HG03045 (cell line): ENCODE data around the gene DDC.
"Not testable (repeated sequence)": the region's sequence is repeated elsewhere in the genome, so short reads cannot be mapped to it uniquely, and the experiment has no call there.

ENCODE experiments used
- ATAC-seq: cut with Tn5 transposase; IDR thresholded peaks from one replicate; pipeline ENCODE4 v1.9.1; 2021; ENCODE audit warnings: mild to moderate bottlenecking, moderate library complexity; ENCODE audit not compliant: unreplicated experiment

The DDC gene

DNA sequence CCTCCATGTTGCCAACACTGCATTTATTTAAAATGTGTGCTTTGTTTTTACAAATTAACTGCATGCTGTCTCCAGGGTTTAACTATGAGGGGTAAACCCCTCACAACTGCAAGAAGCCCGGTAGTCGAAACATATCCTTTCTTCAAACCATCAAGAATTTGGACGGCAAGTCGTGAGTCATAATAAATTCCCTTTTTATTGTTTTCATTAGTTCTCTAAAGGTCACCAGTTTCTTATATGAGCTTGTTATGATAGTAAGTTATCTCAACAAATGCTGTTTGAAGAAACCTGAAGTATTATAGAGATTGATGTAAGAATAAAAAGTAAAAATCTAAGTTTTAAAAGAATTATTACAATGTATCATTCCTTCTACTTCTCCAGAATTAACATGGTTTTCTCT is 102.8 kb downstream of the DDC start:
- ATAC-seq, result no peak

GRCh38 chr7:50461695-50462094 is 103.5 kb downstream of the DDC start:
- no peak for ATAC-seq

DNA sequence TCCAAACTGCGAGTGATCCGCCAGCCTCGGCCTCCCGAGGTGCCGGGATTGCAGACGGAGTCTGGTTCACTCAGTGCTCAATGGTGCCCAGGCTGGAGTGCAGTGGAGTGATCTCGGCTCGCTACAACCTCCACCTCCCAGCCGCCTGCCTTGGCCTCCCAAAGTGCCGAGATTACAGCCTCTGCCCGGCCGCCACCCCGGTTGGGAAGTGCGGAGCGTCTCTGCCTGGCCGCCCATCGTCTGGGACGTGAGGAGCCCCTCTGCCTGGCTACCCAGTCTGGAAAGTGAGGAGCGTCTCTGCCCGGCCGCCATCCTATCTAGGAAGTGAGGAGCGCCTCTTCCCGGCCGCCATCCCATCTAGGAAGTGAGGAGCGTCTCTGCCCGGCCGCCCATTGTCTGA is 106.0 kb downstream of the DDC start:
- ATAC-seq, result not testable (repeated sequence)

DNA sequence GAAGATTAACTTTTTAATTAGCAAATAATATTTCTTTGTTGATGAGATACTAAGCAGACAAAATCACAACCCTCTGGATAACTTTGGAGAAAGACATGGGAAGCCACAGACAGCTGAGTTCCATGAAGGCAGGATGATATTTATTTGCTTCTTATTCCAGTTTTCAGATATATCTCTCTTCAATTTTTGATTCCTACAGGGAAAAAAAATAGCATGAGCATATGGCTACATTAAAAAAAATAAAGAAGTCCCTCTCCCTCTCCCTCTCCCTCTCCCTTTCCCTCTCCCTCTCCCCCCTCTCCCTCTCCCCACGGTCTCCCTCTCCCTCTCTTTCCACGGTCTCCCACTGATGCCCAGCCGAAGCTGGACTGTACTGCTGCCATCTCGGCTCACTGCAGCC is 106.6 kb downstream of the DDC start:
- ATAC-seq, result not testable (repeated sequence)

DNA sequence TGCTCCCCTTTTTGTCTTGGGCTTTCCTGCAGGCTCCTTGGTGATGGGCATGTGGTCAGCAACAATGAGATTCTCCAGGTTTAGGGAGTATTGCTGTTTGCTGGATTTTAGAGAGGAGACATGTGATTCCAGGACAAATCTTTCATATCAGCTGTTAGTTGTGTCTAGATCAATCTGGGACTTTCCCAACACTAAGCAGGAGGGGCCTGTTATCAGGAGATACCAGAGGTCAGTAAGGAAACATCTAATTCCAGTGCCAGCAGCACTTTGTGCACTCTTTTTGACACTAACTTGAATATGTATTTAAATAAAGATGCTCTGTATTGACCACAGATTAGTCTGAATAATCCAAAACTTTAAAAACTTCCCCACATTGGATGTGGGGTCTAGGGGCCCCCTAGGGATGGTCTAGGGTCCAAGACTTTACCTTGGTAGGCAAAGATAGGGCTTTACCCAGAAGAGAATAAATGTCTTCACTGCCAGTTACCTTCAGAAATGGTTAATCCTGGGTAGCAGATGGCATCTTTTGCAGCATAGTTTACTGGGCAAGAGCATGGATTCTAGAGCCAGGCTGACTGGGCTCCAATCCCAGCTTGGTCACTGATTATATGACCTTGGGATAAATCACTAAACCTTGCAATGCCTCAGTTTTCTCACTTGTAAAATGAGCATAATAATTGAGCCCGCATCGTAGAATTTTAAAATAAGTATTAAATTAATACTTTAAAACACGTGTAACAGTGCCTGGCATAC is 108.7 kb downstream of the DDC start:
- ATAC-seq, result no peak

GRCh38 chr7:50455658-50456057 is 109.5 kb downstream of the DDC start:
- ATAC-seq, result no peak

DNA sequence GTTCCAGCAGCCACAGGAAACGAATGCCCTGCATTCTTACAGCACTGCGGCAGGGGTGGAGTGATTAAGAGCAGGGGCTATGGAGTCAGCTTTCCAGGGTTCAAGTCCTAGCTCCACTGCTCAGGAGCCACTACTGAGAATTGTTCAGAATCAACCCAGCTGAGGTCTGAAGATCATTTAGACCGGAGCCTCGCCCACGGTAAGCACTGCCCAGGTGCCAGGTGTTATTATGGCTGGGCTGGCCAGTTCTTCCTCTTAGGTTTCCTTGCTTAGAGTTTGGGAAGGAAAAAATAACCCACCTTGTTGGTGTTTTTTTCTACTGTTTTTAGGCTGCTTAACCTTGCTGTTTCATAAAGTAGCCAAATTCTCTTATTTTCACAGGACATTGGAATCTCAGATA is 110.2 kb downstream of the DDC start:
- ATAC-seq, result no peak

DNA sequence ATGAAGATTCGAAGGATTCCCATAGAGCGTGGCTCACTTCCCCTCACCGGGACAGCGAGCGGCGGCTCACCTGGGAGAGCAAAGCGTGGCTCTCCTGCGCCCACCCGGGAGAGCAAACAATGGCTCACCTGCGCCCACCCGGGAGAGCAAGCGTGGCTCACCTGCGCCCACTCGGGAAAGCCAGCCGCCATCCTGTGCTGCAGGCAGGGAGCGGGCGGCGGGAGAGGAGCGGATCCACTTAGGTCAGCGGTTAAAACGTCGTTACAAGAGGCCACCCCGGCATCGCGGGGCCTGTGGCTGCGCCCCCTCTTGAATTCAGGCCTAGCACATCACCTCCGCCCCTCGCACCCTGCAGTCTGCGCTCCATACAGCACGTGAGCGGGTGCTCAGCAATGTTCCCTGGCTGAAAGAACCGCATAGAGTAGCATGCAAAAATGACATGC is 114.6 kb downstream of the DDC start:
- ATAC-seq, result peak; percentile 27

GRCh38 chr7:50449881-50450589 is 115.2 kb downstream of the DDC start, which contains the start of gene FIGNL1:
Gene FIGNL1 (minus strand): TSS chr7:50450350. CDS start chr7:50447287, 3,063 bp downstream.
- ATAC-seq, result peak; percentile 92

GRCh38 chr7:50449501-50449880 is 115.7 kb downstream of the DDC start:
- ATAC-seq, result no peak

DNA sequence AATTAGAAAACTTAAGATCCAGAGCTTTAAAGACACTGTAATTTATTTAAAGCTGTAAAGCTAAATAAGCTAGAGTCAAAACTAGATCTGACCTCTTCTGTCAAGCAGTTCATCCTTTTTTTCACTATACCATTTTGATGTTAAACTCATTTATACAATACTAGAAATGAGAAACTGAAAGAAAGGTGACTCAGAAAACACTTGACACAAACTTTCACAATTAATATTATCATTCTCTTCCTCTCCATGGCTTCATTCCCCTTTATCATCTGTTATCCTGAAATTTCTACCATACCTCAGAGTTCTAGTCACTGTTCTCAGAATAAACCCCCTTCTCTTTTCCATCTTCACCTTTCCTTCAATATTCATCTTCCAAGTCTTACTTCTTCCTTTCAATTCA is 116.4 kb downstream of the DDC start:
- ATAC-seq, result no peak

- ATAC-seq, result peak; percentile 28
Measured at GRCh38 chr7:50446542-50446960, 118.7 kb downstream of the DDC start.

DNA sequence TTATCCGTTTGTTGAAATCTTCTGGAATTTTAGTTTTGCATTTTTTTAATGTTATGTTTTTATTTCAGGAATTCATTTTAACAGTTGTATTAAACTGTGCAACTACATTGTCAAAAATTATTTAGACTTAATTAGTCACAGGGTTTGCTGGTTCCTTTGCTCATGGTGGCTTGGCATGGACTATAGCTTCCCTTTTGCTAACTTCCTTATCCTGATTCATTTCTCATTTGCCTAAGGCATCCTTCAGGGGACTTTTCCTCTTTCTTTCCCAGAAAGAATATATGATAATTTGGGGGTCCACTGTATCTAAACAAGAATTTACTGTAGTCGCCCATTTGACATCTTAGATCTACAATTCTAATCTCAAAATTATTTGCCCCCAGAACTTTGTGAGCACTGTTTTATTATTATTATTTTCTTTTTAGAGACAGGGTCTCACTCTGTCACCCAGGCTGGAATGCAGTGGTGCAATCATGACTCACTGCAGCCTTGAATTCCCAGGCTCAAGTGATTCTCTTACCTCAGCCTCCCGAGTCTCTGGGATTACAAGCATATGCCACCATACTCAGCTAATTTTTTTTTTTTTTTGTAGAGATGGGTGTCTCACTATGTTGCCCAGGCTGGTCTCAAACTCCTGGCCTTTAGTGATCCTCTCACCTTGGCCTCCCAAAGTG is 128.9 kb downstream of the DDC start:
- no peak for ATAC-seq

DNA sequence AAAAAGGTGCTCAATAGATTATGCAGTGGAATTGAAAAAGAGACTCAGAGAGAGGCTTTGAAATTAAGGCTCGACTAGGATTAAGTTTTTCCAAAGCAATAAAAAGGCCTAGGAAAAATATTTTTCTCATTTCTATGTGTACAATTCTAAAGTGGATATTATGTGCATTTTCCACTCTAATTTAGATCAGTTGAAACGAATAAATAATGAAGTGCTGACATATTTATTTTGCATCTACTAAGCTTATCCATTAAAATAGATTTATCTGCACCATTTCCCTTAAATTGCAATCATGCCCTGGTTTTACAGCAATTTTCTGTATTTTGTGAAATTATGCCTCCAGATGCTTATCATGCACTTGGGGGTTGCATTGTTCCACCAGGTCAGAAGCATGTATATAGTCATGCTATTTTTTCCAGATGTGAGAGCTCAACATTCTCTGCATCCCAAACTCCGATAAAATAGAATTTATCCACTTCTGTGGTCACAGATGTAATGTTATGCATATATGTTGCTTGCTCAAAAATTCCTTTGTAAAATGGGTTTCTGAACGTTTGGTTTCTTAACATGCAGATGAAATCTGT is 133.4 kb downstream of the DDC start:
- ATAC-seq, result no peak

- ATAC-seq, result no peak
Measured at GRCh38 chr7:50431316-50431715, 133.9 kb downstream of the DDC start.

DNA sequence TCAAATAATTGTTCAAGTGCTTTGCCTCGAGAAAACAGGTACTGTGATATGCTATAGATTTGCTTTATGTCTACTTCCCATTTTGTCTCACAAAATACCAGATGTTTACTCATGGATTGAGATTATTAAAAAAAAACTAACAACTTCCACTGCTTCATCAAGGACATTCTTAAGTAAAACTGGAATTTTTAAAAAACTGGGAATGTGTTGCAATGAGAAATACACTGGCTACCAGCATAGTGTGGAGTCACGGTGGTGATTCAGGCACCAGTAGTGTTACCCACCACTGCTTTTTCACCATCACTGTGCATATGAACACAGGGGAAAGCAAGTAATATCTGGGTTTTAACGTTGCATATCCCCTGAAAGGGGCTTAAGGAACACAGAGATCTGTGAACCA is 136.3 kb downstream of the DDC start:
- ATAC-seq, result no peak

DNA sequence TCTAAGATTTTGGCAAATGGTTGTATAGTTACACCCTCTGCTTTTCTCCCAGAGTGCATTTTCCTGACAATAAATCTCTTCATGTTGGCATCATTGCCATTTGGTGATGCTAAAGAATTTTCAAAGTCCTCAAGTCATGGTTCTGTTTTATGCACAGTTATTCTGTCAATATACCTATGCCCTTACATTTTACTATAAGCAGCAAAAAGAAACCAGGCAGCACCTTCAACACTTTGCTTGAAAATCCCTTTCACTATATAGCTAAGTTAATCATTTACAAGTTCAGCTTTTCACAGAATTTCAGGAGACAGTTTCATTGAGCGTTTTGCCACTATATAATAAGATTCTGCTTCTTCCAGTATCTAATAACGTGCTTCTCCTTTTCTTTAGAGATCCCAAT is 137.7 kb downstream of the DDC start:
- no peak for ATAC-seq

GRCh38 chr7:50426280-50427045 is 138.7 kb downstream of the DDC start:
- no peak for ATAC-seq

- ATAC-seq, result no peak
Measured at GRCh38 chr7:50425318-50425717, 139.9 kb downstream of the DDC start.

GRCh38 chr7:50423860-50424259 is 141.3 kb downstream of the DDC start:
- no peak for ATAC-seq

DNA sequence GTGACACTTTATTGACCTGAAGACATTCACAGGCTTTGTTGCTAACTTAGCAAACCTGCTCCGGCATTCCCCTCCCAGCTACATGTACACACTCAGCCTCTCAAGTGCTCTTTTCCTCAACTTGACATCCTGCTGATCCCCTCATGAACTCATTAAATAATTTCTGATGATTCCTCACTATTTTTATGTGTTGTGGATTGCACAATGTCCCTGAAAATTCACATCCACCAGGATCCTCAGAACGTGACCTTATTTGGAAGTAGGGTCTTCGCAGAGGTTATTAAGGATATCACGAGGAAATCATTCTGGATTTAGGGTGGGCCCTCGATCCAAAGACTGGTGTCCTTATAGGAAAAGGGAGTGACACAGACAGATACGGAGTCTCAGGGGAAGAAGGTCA is 142.3 kb downstream of the DDC start:
- ATAC-seq, result no peak
